IPS-18c (cell line): ENCODE results near the gene CASZ1.

ENCODE experiments used
- H3K4me3 ChIP-seq: 2 replicates; pipeline ENCODE4 v1.7.0; 2013; ENCODE audit warnings: low read depth, mild to moderate bottlenecking, low read length, moderate library complexity; ENCODE audit not compliant: insufficient read depth
- H3K9me3 ChIP-seq: one replicate; pipeline ENCODE4 v1.6.1; 2013; ENCODE audit warnings: mild to moderate bottlenecking, low read length, moderate library complexity; ENCODE audit not compliant: control insufficient read depth, insufficient read depth

The CASZ1 gene

DNA sequence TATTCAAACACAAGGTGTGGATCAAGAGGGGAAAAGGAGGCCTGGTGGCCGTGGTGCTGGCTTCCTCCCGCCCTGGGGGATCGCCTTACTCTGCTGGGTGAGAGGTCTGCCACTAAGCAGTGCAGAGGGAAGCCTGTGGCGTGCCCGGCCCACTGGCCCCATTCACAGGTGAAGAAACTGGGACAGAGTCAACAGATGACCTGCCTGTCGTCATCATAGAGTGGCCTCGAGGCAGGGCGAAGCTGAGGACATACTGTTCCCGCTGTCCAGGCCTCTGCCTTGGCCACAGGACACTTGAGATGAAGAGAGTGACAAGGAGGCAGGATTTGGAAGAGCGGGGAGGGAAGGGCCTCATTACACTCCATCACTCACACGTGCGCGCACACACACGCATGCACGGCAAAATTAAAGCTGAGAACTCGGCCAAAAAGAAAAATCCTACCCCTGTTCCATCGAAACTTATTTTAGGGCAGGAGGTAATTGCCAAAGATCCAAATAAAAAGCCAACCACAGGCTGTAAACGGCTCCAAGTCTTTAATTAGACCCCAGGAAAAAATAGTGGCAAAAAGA lies 50.5 kb downstream of the CASZ1 start:
- Histone ChIP-seq H3K4me3 (no peak overlapping the region), H3K9me3 (no peaks in the 10 kb centered on the region)

DNA sequence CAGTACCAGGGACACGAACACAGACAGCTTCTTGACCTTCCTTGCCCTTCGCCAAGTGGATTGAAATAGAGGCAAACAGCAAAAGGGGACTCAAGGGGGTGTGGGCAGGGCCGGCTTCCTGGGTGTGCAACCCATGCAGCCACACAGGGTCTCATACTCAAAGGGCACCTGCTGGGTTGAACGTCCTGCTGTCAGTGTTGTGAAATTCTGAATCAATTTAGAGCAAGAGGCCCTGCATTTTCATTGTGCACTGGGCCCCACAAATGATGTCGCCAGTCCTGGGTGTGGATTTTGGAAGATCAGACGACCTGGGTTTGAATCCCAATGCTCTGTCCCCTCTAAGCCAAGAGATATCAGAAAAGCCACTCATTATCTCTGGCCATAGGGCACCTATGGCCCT lies 51.1 kb downstream of the CASZ1 start:
- no peaks in the 10 kb centered on the region for H3K9me3 ChIP-seq
- H3K4me3 ChIP-seq, result no peak overlapping the region

DNA sequence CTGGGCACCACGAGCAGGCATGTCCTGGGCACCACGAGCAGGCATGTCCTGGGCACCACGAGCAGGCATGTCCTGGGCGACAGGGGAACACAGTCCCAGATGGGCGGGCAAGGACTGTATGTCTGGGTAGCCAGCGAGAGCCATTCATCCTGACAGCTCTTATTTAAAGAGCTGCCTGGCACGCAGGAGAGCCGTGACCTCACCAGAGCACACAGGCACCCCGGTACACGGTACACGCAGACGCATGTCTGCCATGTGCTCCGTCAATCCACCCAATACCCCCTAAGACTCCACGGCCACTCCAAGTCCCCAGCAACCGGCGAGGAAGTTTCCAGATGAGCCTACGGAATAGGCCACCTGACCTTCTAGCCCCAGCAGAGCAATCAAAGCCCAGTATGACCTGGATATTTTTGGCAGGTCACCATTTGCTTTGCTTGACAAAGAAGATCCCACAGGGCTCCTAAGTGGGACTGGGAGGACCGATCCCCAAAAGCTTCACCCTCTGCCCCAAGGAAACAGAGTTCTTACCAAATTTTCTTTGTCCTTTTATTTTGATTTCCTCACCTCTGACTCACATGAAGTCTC lies 51.7 kb downstream of the CASZ1 start:
- Histone ChIP-seq H3K4me3 (no peak overlapping the region), H3K9me3 (no peaks in the 10 kb centered on the region)

- Histone ChIP-seq H3K9me3 (no peaks in the 10 kb centered on the region), H3K4me3 (no peak overlapping the region)
Observed at GRCh38 chr1:10744029-10744428, 52.4 kb downstream of the CASZ1 start.

- Histone ChIP-seq H3K4me3 (no peak overlapping the region), H3K9me3 (no peaks in the 10 kb centered on the region)
Observed at GRCh38 chr1:10741696-10742095, 54.8 kb downstream of the CASZ1 start.

GRCh38 chr1:10740123-10740522 lies 56.3 kb downstream of the CASZ1 start:
- Histone ChIP-seq H3K9me3 (no peaks in the 10 kb centered on the region), H3K4me3 (no peak overlapping the region)

GRCh38 chr1:10739589-10739988 lies 56.9 kb downstream of the CASZ1 start:
- no peaks in the 10 kb centered on the region for H3K9me3 ChIP-seq
- no peak overlapping the region for H3K4me3 ChIP-seq

DNA sequence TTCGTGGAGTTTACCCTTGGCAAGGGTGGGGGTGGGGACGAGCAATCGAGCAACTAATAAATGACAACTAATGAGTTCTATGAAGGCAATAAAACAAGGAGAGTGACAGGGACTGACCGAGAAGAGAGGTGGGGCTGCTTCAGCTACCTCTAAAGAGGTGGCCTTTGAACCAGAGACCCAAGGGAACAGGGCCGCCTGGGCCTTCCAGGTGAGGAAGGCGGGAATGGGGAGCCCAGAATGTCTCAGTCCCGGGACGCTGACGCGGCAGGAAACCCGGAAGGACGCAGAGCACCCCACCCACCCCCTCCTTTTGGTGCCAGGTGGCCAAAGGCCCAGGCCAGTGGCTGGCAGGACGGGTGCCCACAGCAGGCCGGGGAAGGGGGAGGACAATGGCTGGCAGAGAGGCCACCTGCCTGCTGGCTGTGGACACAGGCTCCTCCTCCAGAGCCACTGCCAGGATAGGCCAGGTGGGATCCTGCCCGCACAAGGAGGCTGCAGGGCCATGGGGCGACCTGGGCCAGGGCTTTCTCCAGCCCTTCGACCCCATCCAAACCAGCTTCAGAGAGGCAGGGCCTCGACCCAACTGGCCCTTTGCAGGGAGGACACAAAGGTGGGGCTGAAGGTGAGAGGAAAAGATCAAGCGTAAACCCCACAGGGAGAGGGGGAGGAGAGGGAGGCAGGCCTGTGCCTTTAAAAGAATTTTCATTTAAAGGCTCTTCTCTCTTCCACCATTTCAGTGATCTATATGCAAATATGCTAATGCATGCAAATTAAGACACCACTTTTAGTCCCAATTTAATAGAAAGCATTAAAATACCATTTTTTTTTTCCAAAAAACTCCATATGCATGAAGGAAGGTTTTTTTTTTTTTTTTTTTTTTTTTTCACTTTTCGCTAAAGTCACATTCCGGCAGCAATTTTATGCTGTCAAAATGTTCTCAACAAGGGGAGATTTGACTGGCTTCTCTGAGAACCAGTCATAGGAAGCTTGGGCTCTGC lies 58.1 kb downstream of the CASZ1 start:
- Histone ChIP-seq H3K9me3 (no peaks in the 10 kb centered on the region), H3K4me3 (no peak overlapping the region)

GRCh38 chr1:10737651-10738050 lies 58.8 kb downstream of the CASZ1 start:
- no peak overlapping the region for H3K4me3 ChIP-seq
- no peaks in the 10 kb centered on the region for H3K9me3 ChIP-seq

GRCh38 chr1:10736634-10737586 lies 59.5 kb downstream of the CASZ1 start:
- no peaks in the 10 kb centered on the region for H3K9me3 ChIP-seq
- H3K4me3 ChIP-seq, result no peak overlapping the region

GRCh38 chr1:10735563-10736305 lies 60.7 kb downstream of the CASZ1 start:
- no peak overlapping the region for H3K4me3 ChIP-seq

GRCh38 chr1:10734962-10735544 lies 61.4 kb downstream of the CASZ1 start:
- Histone ChIP-seq H3K4me3 (no peak overlapping the region), H3K9me3 (no peaks in the 10 kb centered on the region)

More at GRCh38 chr1:10735563-10736305, 60.7 kb downstream of the CASZ1 start:
- H3K9me3 ChIP-seq, result no peaks in the 10 kb centered on the region

GRCh38 chr1:10734375-10734774 lies 62.1 kb downstream of the CASZ1 start:
- no peaks in the 10 kb centered on the region for H3K9me3 ChIP-seq
- no peak overlapping the region for H3K4me3 ChIP-seq

- H3K9me3 ChIP-seq, result no peaks in the 10 kb centered on the region
- H3K4me3 ChIP-seq, result no peak overlapping the region
Observed at GRCh38 chr1:10733474-10734366, 62.7 kb downstream of the CASZ1 start.

- Histone ChIP-seq H3K4me3 (no peak overlapping the region), H3K9me3 (no peaks in the 10 kb centered on the region)
Observed at GRCh38 chr1:10730985-10731384, 65.5 kb downstream of the CASZ1 start.
